Astrocyte of the cerebellum (primary cell): ENCODE results near the gene CEACAM5.
"Not testable (repeated sequence)": the region's sequence is repeated elsewhere in the genome, so short reads cannot be mapped to it uniquely, and the experiment has no call there.

Experiments used
- DNase-seq: peaks from one replicate; pipeline ENCODE4 v3.0.0-alpha.2; 2011; ENCODE audit warnings: low read depth
- H3K4me3 ChIP-seq: 2 replicates; pipeline ENCODE4 v1.5.1; 2011; ENCODE audit warnings: mild to moderate bottlenecking, low read depth, low read length, moderate library complexity
- CTCF ChIP-seq: IDR thresholded peaks from 2 replicates; pipeline ENCODE4 v1.5.1; 2012; ENCODE audit warnings: low read length, low read depth, moderate library complexity, mild to moderate bottlenecking; ENCODE audit errors: missing control alignments
- in situ Hi-C: cut with HindIII; loops from 2 replicates; pipeline ENCODE4 v1.10.0; 2017; ENCODE audit warnings: low sequenced_read_pairs

Gene CEACAM5

DNA sequence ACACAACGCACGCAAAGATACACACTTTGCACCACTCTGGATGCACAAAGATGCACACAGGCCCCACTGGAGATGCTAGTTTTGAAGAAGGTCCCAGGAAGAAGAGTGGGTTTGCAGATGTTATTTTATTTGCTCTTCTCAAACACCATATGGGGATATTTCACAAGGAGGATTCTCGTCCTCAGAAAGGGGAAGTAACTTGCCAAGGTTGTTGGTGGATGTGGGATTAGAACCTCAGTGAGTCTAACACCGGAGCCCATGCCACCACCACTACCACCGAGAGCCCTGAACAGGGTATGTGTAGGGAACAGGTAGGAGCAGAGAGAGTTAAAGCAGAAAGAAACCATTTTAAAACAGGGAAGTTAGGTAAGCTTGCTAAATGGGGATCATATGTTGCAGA is 37.3 kb downstream of the CEACAM5 start:
- TF ChIP-seq CTCF = no peak
- in situ Hi-C loops = no loop called here
- DNase-seq = no peak
- H3K4me3 ChIP-seq = no peak overlapping the region

DNA sequence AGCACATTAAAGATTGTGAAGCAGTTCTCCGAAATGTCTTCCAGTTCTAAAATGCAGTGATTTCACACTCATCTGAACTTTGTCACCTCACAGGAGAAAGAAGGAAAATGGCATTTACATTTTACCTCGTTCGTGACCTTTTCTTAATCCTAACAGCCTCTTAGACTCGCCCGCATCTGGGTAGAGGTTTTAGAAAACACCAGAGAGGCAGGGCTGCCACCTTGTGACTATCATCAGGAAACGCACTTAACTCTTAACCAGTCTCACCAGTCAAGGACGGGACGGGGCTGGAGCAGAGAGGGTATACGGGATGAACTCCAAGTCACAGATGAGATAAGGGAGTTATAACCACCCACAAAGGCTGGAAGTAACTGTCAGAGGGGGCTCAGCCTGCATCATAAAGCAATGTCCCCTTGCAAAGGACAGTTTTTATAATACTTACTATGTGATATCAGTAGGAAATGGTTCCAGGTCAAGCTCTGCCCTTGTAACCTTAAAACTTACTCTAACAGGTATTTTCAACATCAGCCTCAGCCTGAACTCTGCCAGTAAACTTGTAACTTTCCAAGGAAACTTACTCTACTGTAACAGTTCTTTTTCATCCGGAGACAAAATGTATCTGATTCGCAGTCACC is 38.3 kb downstream of the CEACAM5 start:
- H3K4me3 ChIP-seq = no peak overlapping the region
- TF ChIP-seq CTCF = peak; percentile 55
- in situ Hi-C loops = no loop called here
- peak; percentile 2 for DNase-seq

DNA sequence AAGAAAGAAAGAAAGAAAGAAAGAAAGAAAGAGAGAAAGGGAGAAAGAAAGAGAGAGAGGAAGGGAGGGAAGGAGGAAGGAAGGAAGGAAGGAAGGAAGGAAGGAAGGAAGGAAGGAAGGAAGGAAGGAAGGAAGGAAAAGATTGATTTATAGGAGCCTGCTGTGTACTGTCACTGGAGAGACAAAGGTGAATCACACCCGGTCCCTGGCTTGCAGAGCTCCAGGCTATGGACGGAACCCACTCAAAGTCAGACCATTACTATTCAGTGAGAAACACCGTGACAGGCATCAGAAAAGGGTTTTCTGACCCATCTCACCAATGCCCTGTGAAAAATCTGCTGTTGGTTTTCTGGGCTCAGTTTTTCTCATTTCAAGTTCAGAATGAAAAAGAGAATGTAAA is 39.6 kb downstream of the CEACAM5 start:
- H3K4me3 ChIP-seq = no peak overlapping the region
- DNase-seq = no peak
- in situ Hi-C loops = no loop called here
- no peak for TF ChIP-seq CTCF

GRCh38 chr19:41750248-41751134 is 42.1 kb downstream of the CEACAM5 start:
- in situ Hi-C loops, H3K4me3 ChIP-seq, DNase-seq: not testable (repeated sequence)

- no peak for DNase-seq
- peak; percentile 35 for TF ChIP-seq CTCF
- in situ Hi-C loops = no loop called here
- H3K4me3 ChIP-seq = no peak overlapping the region
Measured at GRCh38 chr19:41753159-41753558, 44.7 kb downstream of the CEACAM5 start.

- no peak for DNase-seq
- in situ Hi-C loops = no loop called here
- no peak overlapping the region for H3K4me3 ChIP-seq
- peak; percentile 68 for TF ChIP-seq CTCF
Measured at GRCh38 chr19:41753936-41754529, 45.6 kb downstream of the CEACAM5 start.
